Ascending aorta (tissue), 2 donors: ENCODE data around the gene C21orf58. TPM values are rescaled to one million over a fixed set of nuclear protein-coding genes. Genes with fewer than 3 reads are reported as not detected.

ENCODE experiments used
- DNase-seq, 2 donors: peaks; one replicate each; pipeline ENCODE4 v3.0.0-alpha.2; 2019; ENCODE audit warnings: low spot score in 2 of 2
- H3K27ac ChIP-seq, 2 donors: fragments of 200-600 bp; sonication (generic); one replicate each; pipeline ENCODE4 v1.5.1; 2016 to 2017; ENCODE audit warnings: mild to moderate bottlenecking in 1 of 2
- H3K27me3 ChIP-seq: fragments of 200-600 bp; sonication (generic); one replicate; pipeline ENCODE4 v1.5.1; 2017
- H3K36me3 ChIP-seq, 2 donors: fragments of 200-600 bp; sonication (generic); one replicate each; pipeline ENCODE4 v1.5.1; 2016
- H3K4me1 ChIP-seq, 2 donors: fragments of 200-600 bp; sonication (generic); one replicate each; pipeline ENCODE4 v1.5.1; 2016 to 2017; ENCODE audit warnings: mild to moderate bottlenecking in 1 of 2
- H3K4me3 ChIP-seq, 2 donors: fragments of 200-600 bp; sonication (generic); one replicate each; pipeline ENCODE4 v1.5.1; 2016 to 2017; ENCODE audit warnings: mild to moderate bottlenecking in 1 of 2
- H3K9me3 ChIP-seq, 2 donors: fragments of 200-600 bp; sonication (generic); one replicate each; pipeline ENCODE4 v1.5.1; 2016
- intact Hi-C: fragments of 100-400 bp; cut with DNase I; formaldehyde crosslinking; loops from one replicate; pipeline ENCODE4 v1.15.1; 2023
- total RNA-seq: library from RNA; depleted of rRNA; stranded (reverse); fragments of >200 nt; gene quantifications from one replicate; pipeline ENCODE4 v1.1.0, GENCODE V29; 2016
- TF ChIP-seq, protein P1 (sequence below), 3 experiments: fragments of 200-600 bp in 2 of 3; fragments of 450-650 bp in 1 of 3; sonication (generic) in 2 of 3; IDR thresholded peaks; one replicate each; pipeline ENCODE4 v1.5.1; 2016 to 2019; ENCODE audit warnings: antibody characterized with exemption in 3 of 3, mild to moderate bottlenecking in 1 of 3, moderate library complexity in 1 of 3

The C21orf58 gene
- total RNA-seq, 1 donor from 2014 or later, result 3.2 TPM

DNA sequence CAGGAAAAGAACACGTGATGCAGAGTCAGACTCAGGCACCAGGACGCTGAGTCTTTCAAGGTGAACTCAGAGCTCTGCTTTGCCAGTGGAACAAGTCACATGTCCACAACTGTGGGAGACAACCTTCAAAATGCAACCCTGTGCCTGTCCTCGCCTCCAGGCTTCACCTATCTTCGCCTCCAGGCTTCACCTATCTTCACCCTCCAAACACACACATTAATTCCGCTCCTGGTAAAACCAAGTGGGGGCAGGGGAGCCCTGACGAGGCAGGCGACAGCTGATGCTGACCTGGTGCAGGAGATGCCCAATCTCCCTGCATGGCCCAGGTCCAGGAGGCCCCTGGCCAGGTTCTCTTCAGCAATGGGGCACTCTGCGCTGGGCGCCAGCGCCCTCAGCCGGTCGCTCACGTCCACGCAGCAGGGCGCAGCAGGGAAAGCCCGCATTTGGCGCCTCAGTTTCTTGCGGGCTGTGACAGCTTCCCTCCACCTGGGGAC lies 67.1 kb downstream of the C21orf58 start:
- TF ChIP-seq, protein P1, sequence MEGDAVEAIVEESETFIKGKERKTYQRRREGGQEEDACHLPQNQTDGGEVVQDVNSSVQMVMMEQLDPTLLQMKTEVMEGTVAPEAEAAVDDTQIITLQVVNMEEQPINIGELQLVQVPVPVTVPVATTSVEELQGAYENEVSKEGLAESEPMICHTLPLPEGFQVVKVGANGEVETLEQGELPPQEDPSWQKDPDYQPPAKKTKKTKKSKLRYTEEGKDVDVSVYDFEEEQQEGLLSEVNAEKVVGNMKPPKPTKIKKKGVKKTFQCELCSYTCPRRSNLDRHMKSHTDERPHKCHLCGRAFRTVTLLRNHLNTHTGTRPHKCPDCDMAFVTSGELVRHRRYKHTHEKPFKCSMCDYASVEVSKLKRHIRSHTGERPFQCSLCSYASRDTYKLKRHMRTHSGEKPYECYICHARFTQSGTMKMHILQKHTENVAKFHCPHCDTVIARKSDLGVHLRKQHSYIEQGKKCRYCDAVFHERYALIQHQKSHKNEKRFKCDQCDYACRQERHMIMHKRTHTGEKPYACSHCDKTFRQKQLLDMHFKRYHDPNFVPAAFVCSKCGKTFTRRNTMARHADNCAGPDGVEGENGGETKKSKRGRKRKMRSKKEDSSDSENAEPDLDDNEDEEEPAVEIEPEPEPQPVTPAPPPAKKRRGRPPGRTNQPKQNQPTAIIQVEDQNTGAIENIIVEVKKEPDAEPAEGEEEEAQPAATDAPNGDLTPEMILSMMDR (IDR thresholded peaks at IDR 0.05), result no peak
- H3K9me3 ChIP-seq, result no peaks in the 10 kb centered on the region
- DNase-seq, result no peak
- H3K4me1 ChIP-seq, result no peaks in the 10 kb centered on the region
- no peak overlapping the region for H3K4me3 ChIP-seq
- H3K27ac ChIP-seq, result no peak overlapping the region
- no peaks in the 10 kb centered on the region for H3K27me3 ChIP-seq
- peaks cover 92 to 98% of the 10 kb centered on the region in 2 donors for H3K36me3 ChIP-seq
- intact Hi-C loops, result no loop called here

- Histone ChIP-seq H3K9me3 (no peaks in the 10 kb centered on the region), H3K27me3 (no peaks in the 10 kb centered on the region), H3K4me1 (no peaks in the 10 kb centered on the region), H3K36me3 (peaks cover 85 to 96% of the 10 kb centered on the region in 2 donors), H3K27ac (no peak overlapping the region), H3K4me3 (no peak overlapping the region)
- DNase-seq, result no peak
- intact Hi-C loops, result no loop called here
- TF ChIP-seq, protein P1 (IDR thresholded peaks at IDR 0.05), result no peak
Observed at GRCh38 chr21:46255758-46256337, 67.8 kb downstream of the C21orf58 start.

DNA sequence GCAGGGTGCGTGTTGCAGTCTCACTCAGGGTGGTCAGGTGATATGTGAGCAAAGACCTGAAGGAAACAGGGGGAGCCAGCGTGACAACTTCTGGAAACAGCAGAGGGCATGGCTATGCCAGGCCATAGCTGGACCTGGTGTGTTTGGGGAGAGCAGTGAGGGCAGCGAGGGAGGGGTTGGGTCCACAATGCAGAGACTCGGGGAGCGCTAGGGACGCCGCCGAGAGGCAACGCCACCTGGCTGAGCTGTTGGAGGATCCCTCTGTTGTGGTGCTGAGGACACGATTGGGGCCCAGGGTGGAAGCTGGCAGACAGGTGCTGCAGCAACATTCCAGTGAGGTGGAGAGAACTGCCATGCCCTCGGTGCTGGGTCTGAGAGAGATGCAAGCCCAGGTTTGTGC lies 68.5 kb downstream of the C21orf58 start:
- Histone ChIP-seq H3K4me3 (no peak overlapping the region), H3K27me3 (no peaks in the 10 kb centered on the region), H3K9me3 (no peaks in the 10 kb centered on the region), H3K36me3 (peaks cover 83 to 96% of the 10 kb centered on the region in 2 donors), H3K27ac (no peak overlapping the region), H3K4me1 (no peaks in the 10 kb centered on the region)
- intact Hi-C loops, result no loop called here
- no peak for DNase-seq
- TF ChIP-seq, protein P1 (IDR thresholded peaks at IDR 0.05), result no peak

- Histone ChIP-seq H3K4me3 (no peak overlapping the region), H3K4me1 (no peaks in the 10 kb centered on the region), H3K27me3 (no peaks in the 10 kb centered on the region), H3K27ac (no peak overlapping the region), H3K9me3 (no peaks in the 10 kb centered on the region), H3K36me3 (peaks cover 78 to 96% of the 10 kb centered on the region in 2 donors)
- DNase-seq, result no peak
- intact Hi-C loops, result no loop called here
- TF ChIP-seq, protein P1 (IDR thresholded peaks at IDR 0.05), result no peak
Observed at GRCh38 chr21:46254208-46254975, 69.3 kb downstream of the C21orf58 start.

DNA sequence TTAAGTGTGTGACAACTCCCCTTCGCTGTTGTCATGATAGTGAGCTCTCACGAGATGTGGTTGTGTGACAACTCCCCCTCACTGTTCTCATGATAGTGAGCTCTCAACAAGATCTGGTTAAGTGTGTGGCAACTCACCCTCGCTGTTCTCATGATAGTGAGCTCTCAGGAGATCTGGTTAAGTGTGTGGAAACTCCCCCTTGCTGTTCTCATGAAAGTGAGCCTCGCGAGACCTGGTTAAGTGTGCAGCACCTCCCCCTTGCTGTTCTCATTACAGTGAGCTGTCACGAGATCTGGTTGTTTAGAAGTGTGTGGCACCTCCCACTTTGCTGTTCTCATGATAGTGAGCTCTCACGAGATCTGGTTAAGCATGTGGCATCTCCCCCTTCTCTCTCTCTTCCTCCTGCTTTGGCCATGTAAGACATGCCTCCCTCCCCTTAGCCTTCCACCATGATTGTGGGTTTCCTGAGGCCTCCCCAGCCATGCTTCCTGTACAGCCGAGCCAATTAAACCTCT lies 70.0 kb downstream of the C21orf58 start:
- TF ChIP-seq, protein P1 (IDR thresholded peaks at IDR 0.05), result no peak
- no peaks in the 10 kb centered on the region for H3K27me3 ChIP-seq
- no peaks in the 10 kb centered on the region for H3K9me3 ChIP-seq
- intact Hi-C loops, result no loop called here
- no peak overlapping the region for H3K27ac ChIP-seq
- H3K36me3 ChIP-seq, result peaks cover 71 to 92% of the 10 kb centered on the region in 2 donors
- no peak overlapping the region for H3K4me3 ChIP-seq
- DNase-seq, result no peak
- no peaks in the 10 kb centered on the region for H3K4me1 ChIP-seq
